ENCODE measurements around the gene PDE9A. TPM values are rescaled to one million over a fixed set of nuclear protein-coding genes. Genes with fewer than 3 reads are reported as not detected.

Gene PDE9A
- polyA plus RNA-seq, 1 donor: 19.8 TPM

- no peak for DNase-seq
- Histone ChIP-seq H3K4me1 (ENCODE audit: control insufficient read depth, insufficient read depth, low read length) (no peaks in the 10 kb centered on the region), H3K9me3 (ENCODE audit: control insufficient read depth, low read depth, low read length) (peaks cover 8% of the 10 kb centered on the region), H3K36me3 (ENCODE audit: control insufficient read depth, insufficient read depth, low read length) (peaks cover 26% of the 10 kb centered on the region), H3K27ac (ENCODE audit: low read length) (no peak overlapping the region), H3K27me3 (ENCODE audit: control insufficient read depth, insufficient read depth, low read length) (no peaks in the 10 kb centered on the region), H3K4me3 (ENCODE audit: low read length) (no peak overlapping the region)
- WGBS (ENCODE audit: insufficient coverage, low lambda C conversion rate): 96% methylated on average over 6 of the region's 7 CpGs
Observed at GRCh38 chr21:42701706-42702456, 48.5 kb downstream of the PDE9A start.

DNA sequence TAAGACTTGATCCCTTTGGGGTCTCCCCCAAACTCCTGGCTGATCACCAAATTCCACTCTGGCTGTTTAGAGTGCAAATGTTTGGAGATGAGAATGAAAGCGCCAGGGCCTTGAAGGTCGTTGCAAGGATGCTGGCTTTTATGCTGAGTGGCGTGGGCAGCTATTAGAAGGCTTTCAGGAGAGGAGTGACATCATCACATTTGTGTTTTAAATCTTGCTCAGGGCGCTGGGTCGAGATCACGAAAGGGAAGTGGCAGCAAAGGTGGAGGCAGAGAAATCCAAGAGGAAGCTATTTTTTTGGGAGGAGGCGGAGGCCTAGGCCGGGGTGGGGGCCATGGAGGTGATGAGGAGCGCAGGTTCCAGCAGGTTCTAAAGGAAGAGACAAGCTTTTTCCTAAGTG is 49.3 kb downstream of the PDE9A start:
- peaks cover 8% of the 10 kb centered on the region for H3K9me3 ChIP-seq (ENCODE audit: control insufficient read depth, low read depth, low read length)
- no peak overlapping the region for H3K4me3 ChIP-seq (ENCODE audit: low read length)
- DNase-seq: no peak
- no peaks in the 10 kb centered on the region for H3K4me1 ChIP-seq (ENCODE audit: control insufficient read depth, insufficient read depth, low read length)
- no peaks in the 10 kb centered on the region for H3K27me3 ChIP-seq (ENCODE audit: control insufficient read depth, insufficient read depth, low read length)
- WGBS (ENCODE audit: insufficient coverage, low lambda C conversion rate): no CpG with 5 or more reads among the region's 9 CpGs
- no peak overlapping the region for H3K27ac ChIP-seq (ENCODE audit: low read length)
- peaks cover 18% of the 10 kb centered on the region for H3K36me3 ChIP-seq (ENCODE audit: control insufficient read depth, insufficient read depth, low read length)

- H3K4me1 ChIP-seq (ENCODE audit: control insufficient read depth, insufficient read depth, low read length): no peaks in the 10 kb centered on the region
- H3K9me3 ChIP-seq (ENCODE audit: control insufficient read depth, low read depth, low read length): peaks cover 8% of the 10 kb centered on the region
- H3K4me3 ChIP-seq (ENCODE audit: low read length): no peak overlapping the region
- peaks cover 17% of the 10 kb centered on the region for H3K36me3 ChIP-seq (ENCODE audit: control insufficient read depth, insufficient read depth, low read length)
- no peak for DNase-seq
- 93% methylated on average over 2 of the region's 24 CpGs for WGBS (ENCODE audit: insufficient coverage, low lambda C conversion rate)
- H3K27ac ChIP-seq (ENCODE audit: low read length): no peak overlapping the region
- H3K27me3 ChIP-seq (ENCODE audit: control insufficient read depth, insufficient read depth, low read length): no peaks in the 10 kb centered on the region
Observed at GRCh38 chr21:42703136-42703908, 49.9 kb downstream of the PDE9A start.

DNA sequence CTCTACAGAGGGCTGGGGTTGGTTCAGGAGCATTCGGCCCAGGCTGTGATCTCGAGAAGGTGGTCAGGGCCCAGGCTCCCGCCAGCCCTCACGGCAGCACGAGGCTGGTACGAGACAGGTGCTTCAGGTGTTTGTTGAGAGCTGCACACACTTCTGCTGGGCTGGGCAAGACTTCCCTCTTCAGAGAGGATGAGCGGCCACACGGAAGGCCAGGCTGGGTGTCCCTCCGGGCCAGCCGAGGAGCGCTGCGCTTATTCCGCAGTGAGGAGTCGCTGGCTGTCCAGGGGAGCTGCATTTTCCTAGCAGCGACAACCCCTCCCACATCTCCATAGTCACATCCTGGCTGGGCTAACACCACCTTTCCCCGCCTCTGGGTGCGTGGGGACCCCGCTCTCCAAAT is 50.5 kb downstream of the PDE9A start:
- Histone ChIP-seq H3K27me3 (ENCODE audit: control insufficient read depth, insufficient read depth, low read length) (no peaks in the 10 kb centered on the region), H3K4me1 (ENCODE audit: control insufficient read depth, insufficient read depth, low read length) (no peaks in the 10 kb centered on the region), H3K9me3 (ENCODE audit: control insufficient read depth, low read depth, low read length) (peaks cover 8% of the 10 kb centered on the region), H3K27ac (ENCODE audit: low read length) (no peak overlapping the region), H3K4me3 (ENCODE audit: low read length) (no peak overlapping the region), H3K36me3 (ENCODE audit: control insufficient read depth, insufficient read depth, low read length) (peaks cover 15% of the 10 kb centered on the region)
- no CpG with 5 or more reads among the region's 18 CpGs for WGBS (ENCODE audit: insufficient coverage, low lambda C conversion rate)
- no peak for DNase-seq

DNA sequence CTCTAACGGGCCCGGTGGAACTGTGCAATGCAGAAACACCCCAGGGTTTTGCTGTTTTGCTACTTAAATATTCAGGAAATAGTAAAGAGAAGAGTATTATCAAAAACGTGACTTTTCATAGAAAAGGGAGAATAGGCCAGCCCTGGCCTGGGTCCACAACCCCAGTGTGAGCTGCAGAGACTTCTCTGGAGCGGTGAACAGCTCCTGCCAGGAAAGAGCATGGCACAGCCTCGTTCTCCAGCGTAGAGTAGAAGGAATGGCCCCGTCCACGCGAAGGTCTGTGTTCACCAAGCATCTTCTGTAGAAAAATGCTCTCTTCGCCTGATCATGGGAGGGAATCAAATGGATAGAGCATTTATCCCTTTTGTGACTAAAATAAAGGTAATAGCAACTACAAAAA is 51.4 kb downstream of the PDE9A start:
- no peaks in the 10 kb centered on the region for H3K27me3 ChIP-seq (ENCODE audit: control insufficient read depth, insufficient read depth, low read length)
- DNase-seq: no peak
- no CpG with 5 or more reads among the region's 10 CpGs for WGBS (ENCODE audit: insufficient coverage, low lambda C conversion rate)
- H3K4me1 ChIP-seq (ENCODE audit: control insufficient read depth, insufficient read depth, low read length): no peaks in the 10 kb centered on the region
- peaks cover 8% of the 10 kb centered on the region for H3K9me3 ChIP-seq (ENCODE audit: control insufficient read depth, low read depth, low read length)
- no peak overlapping the region for H3K27ac ChIP-seq (ENCODE audit: low read length)
- peaks cover 13% of the 10 kb centered on the region for H3K36me3 ChIP-seq (ENCODE audit: control insufficient read depth, insufficient read depth, low read length)
- H3K4me3 ChIP-seq (ENCODE audit: low read length): no peak overlapping the region

GRCh38 chr21:42705346-42705745 is 51.9 kb downstream of the PDE9A start:
- Histone ChIP-seq H3K4me3 (ENCODE audit: low read length) (no peak overlapping the region), H3K36me3 (ENCODE audit: control insufficient read depth, insufficient read depth, low read length) (peaks cover 9% of the 10 kb centered on the region), H3K4me1 (ENCODE audit: control insufficient read depth, insufficient read depth, low read length) (no peaks in the 10 kb centered on the region), H3K9me3 (ENCODE audit: control insufficient read depth, low read depth, low read length) (peaks cover 8% of the 10 kb centered on the region), H3K27ac (ENCODE audit: low read length) (no peak overlapping the region), H3K27me3 (ENCODE audit: control insufficient read depth, insufficient read depth, low read length) (no peaks in the 10 kb centered on the region)
- no peak for DNase-seq
- no CpG with 5 or more reads among the region's 19 CpGs for WGBS (ENCODE audit: insufficient coverage, low lambda C conversion rate)

GRCh38 chr21:42705746-42706374 is 52.4 kb downstream of the PDE9A start:
- H3K36me3 ChIP-seq (ENCODE audit: control insufficient read depth, insufficient read depth, low read length): peaks cover 5% of the 10 kb centered on the region
- H3K27ac ChIP-seq (ENCODE audit: low read length): no peak overlapping the region
- peak in 1 of 2 donors; percentile 37 for DNase-seq

GRCh38 chr21:42706765-42707164 is 53.3 kb downstream of the PDE9A start:
- DNase-seq: no peak
- Histone ChIP-seq H3K36me3 (ENCODE audit: control insufficient read depth, insufficient read depth, low read length) (peaks cover 2% of the 10 kb centered on the region), H3K27ac (ENCODE audit: low read length) (no peak overlapping the region), H3K4me3 (ENCODE audit: low read length) (no peak overlapping the region), H3K4me1 (ENCODE audit: control insufficient read depth, insufficient read depth, low read length) (no peaks in the 10 kb centered on the region), H3K9me3 (ENCODE audit: control insufficient read depth, low read depth, low read length) (peaks cover 6% of the 10 kb centered on the region), H3K27me3 (ENCODE audit: control insufficient read depth, insufficient read depth, low read length) (no peaks in the 10 kb centered on the region)
- WGBS (ENCODE audit: insufficient coverage, low lambda C conversion rate): no CpG with 5 or more reads among the region's 13 CpGs

More at GRCh38 chr21:42705746-42706374, 52.4 kb downstream of the PDE9A start:
- no peak overlapping the region for H3K4me3 ChIP-seq (ENCODE audit: low read length)
- H3K4me1 ChIP-seq (ENCODE audit: control insufficient read depth, insufficient read depth, low read length): no peaks in the 10 kb centered on the region
- H3K27me3 ChIP-seq (ENCODE audit: control insufficient read depth, insufficient read depth, low read length): no peaks in the 10 kb centered on the region
- peaks cover 8% of the 10 kb centered on the region for H3K9me3 ChIP-seq (ENCODE audit: control insufficient read depth, low read depth, low read length)
- WGBS (ENCODE audit: insufficient coverage, low lambda C conversion rate): 100% methylated on average over 1 of the region's 14 CpGs

DNA sequence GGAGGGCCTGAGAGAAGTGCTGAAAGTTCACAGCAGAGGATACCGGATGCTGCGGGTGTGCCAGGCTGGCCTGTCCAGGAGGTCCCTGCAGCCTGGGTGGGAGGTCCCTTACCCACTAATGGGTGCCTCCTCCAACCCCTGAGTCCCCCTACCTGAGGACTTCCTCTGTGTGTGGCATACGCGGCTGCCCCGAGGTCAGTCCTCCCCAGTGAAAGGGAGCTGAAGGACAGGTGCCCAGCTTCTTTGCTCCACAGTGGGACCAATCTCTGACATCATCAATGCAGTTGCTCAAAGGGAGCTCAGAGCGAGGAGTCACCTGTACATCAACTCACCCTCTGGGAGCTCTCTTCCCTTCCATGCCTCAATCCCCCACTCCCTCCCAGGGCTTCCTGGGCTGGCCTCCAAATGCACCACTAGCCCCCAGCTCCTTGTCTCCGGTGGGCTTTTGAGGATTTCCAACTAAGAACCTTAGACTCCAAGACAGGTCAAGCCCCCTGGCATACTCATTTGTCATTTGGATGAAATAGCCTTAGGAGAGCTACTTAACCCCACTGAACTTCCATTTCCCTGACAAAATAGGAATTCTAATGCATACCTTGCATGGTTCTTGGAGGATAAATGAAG is 53.9 kb downstream of the PDE9A start:
- H3K36me3 ChIP-seq (ENCODE audit: control insufficient read depth, insufficient read depth, low read length): peaks cover 2% of the 10 kb centered on the region
- WGBS (ENCODE audit: insufficient coverage, low lambda C conversion rate): no CpG with 5 or more reads among the region's 7 CpGs
- DNase-seq: no peak

DNA sequence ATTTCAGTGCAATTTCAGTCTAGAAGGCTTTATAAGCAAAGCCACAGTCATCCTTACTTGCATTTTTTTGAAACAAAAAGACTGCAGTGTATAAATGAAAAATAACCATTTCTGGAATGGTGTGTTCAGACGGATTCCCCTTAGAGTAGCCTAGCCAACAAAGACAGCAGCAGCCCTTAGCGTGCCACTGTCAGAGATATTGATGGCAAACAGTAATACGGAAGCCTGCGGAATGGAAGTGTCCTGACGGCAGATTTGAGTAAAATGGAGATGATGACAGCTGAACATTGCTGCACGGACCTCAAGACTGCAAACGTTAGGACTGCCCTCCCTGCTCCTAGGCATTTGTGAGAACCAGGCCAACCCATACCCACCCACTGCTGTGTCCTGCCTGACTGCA is 54.7 kb downstream of the PDE9A start:
- H3K4me3 ChIP-seq (ENCODE audit: low read length): no peak overlapping the region
- no peak for DNase-seq
- WGBS (ENCODE audit: insufficient coverage, low lambda C conversion rate): no CpG with 5 or more reads among the region's 7 CpGs
- no peaks in the 10 kb centered on the region for H3K27me3 ChIP-seq (ENCODE audit: control insufficient read depth, insufficient read depth, low read length)
- peaks cover 2% of the 10 kb centered on the region for H3K36me3 ChIP-seq (ENCODE audit: control insufficient read depth, insufficient read depth, low read length)
- H3K9me3 ChIP-seq (ENCODE audit: control insufficient read depth, low read depth, low read length): peaks cover 2% of the 10 kb centered on the region
- no peak overlapping the region for H3K27ac ChIP-seq (ENCODE audit: low read length)
- no peaks in the 10 kb centered on the region for H3K4me1 ChIP-seq (ENCODE audit: control insufficient read depth, insufficient read depth, low read length)

More for the DNA sequence above, 53.9 kb downstream of the PDE9A start:
- Histone ChIP-seq H3K4me1 (ENCODE audit: control insufficient read depth, insufficient read depth, low read length) (no peaks in the 10 kb centered on the region), H3K27me3 (ENCODE audit: control insufficient read depth, insufficient read depth, low read length) (no peaks in the 10 kb centered on the region), H3K4me3 (ENCODE audit: low read length) (no peak overlapping the region), H3K9me3 (ENCODE audit: control insufficient read depth, low read depth, low read length) (peaks cover 4% of the 10 kb centered on the region), H3K27ac (ENCODE audit: low read length) (no peak overlapping the region)
